Activated CD8-positive, alpha-beta memory T cell treated with anti-CD3 and anti-CD28 coated beads, Interleukin-2, amount 50 U/mL, for 1 hour (primary cell): Measurements from ENCODE around the gene U2AF1L4.
"Not testable (repeated sequence)": the region's sequence is repeated elsewhere in the genome, so short reads cannot be mapped to it uniquely, and the experiment has no call there.

Experiments
- DNase-seq: peaks from one replicate; pipeline ENCODE4 v3.0.0-alpha.2; 2020; ENCODE audit errors: extremely low read depth

U2AF1L4 gene

GRCh38 chr19:35780717-35781116, 35.5 kb upstream of the U2AF1L4 start:
- no peak for DNase-seq

- no peak for DNase-seq
Measured at GRCh38 chr19:35780058-35780457, 34.8 kb upstream of the U2AF1L4 start.

GRCh38 chr19:35779033-35779432, 33.8 kb upstream of the U2AF1L4 start:
- no peak for DNase-seq

GRCh38 chr19:35777961-35778360, 32.7 kb upstream of the U2AF1L4 start:
- DNase-seq = no peak

GRCh38 chr19:35777086-35777841, 32.0 kb upstream of the U2AF1L4 start:
- DNase-seq = no peak

GRCh38 chr19:35776102-35776788, 31.0 kb upstream of the U2AF1L4 start:
- DNase-seq = no peak

GRCh38 chr19:35775298-35776101, 30.3 kb upstream of the U2AF1L4 start, which contains the start of gene ARHGAP33:
ARHGAP33 (plus strand) TSS chr19:35775564; CDS start chr19:35775659, 95 bp downstream.
- peak; percentile 98 for DNase-seq

GRCh38 chr19:35775046-35775297, 29.8 kb upstream of the U2AF1L4 start:
- DNase-seq = no peak

GRCh38 chr19:35774274-35775045, 29.2 kb upstream of the U2AF1L4 start:
- DNase-seq = no peak

- no peak for DNase-seq
Measured at GRCh38 chr19:35773020-35773806, 28.0 kb upstream of the U2AF1L4 start.

GRCh38 chr19:35772362-35772761, 27.1 kb upstream of the U2AF1L4 start:
- DNase-seq = not testable (repeated sequence)

GRCh38 chr19:35768082-35768421, 22.8 kb upstream of the U2AF1L4 start:
- DNase-seq = no peak

- no peak for DNase-seq
Measured at GRCh38 chr19:35767288-35768081, 22.3 kb upstream of the U2AF1L4 start.

- no peak for DNase-seq
Measured at GRCh38 chr19:35766571-35767104, 21.4 kb upstream of the U2AF1L4 start.

GRCh38 chr19:35764432-35765315, 19.5 kb upstream of the U2AF1L4 start:
- no peak for DNase-seq

GRCh38 chr19:35760711-35761349, 15.6 kb upstream of the U2AF1L4 start:
- no peak for DNase-seq

- DNase-seq = no peak
Measured at GRCh38 chr19:35759697-35760096, 14.5 kb upstream of the U2AF1L4 start.

GRCh38 chr19:35757749-35758608, 12.8 kb upstream of the U2AF1L4 start, which contains the start of gene PROSER3:
PROSER3 (plus strand) TSS chr19:35758176; CDS start chr19:35758216, 40 bp downstream.
- peak; percentile 97 for DNase-seq
